Measurements from ENCODE around the gene FNDC3B.

FNDC3B gene

DNA sequence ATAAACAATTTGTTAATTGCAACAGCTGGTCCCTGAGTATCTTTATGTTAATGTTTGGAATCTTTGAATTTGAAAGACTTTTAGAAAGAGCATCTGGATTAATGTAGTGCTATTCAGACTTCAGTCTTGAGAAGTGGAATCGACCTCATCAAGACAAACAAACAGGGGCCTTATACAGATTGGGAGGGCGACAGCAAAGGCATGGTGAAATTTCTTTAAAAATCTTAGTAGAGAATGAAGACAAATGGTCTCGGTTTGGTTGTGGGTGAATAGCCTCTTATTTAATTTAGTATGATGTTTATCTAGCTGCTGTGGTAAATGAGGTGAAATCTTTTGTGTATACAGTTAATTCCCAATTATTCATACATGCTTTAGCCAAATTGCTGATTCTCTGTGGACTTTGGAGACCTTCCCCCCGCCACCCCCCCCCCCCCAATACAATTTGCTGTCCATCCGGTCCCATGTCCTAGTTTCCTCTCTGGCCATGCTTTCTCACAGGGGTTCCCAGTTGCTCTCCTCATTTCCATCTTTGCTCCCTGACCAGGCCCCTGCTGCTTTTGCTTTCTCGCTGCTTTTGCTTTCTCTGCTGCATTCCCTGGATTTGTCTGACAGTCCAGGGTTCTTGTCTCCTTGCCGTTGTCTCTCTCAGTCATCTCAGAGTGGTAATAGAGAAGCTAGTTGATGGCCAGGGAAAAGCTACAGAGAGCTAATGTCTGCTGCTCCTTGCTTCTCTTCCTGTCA is 135.3 kb downstream of the FNDC3B start:
- DNase-seq = no peak

DNA sequence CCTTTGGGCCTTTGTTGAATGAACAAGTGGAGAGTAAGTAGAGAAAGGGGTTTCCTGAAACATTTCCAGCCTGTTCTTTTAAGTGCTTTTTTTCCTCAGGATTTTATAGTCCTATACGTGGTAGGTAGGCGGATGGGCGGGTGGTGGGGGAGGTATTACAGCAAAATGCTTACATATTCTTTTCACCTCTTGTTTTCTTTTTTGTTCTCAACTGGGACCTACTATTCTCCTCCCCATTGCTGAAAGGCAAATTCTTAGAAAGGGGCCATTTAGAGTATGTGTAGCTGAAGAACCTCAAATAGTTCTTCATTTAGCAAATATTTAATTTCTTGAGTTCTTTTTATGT is 135.8 kb downstream of the FNDC3B start:
- DNase-seq = no peak

DNA sequence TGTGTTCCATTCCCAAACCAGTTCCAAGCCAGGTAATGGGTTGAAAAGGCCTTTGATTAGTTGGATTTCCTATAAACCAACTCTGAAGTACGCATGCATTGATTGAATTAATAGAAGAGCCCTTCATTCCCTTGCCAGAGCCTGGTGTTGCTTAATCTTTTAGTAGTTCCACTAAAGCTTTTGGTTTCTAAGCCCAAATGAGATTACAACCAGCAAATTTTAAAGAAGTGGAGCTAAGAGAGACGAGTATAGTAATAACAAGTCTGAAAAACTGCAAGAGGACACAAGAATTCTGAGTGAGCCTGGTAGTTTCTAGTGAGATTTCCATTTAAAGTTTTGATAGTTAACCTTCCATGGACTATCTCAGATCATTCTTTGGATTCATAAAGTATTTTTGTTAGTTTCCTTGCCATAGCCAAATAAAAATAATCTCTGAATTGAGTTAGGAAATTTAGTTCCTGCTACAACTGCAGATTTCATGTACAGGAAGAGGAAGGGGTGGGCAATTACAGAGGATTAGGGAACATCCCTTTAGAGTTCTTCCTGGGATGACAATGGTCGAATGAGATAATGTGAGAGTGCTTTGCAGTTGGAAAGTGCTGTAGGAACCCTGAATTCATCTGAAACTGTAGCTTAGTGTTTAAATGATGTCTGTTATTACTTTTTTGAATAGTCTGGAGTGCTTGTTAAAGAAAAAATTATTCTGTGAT is 136.8 kb downstream of the FNDC3B start:
- DNase-seq = no peak

DNA sequence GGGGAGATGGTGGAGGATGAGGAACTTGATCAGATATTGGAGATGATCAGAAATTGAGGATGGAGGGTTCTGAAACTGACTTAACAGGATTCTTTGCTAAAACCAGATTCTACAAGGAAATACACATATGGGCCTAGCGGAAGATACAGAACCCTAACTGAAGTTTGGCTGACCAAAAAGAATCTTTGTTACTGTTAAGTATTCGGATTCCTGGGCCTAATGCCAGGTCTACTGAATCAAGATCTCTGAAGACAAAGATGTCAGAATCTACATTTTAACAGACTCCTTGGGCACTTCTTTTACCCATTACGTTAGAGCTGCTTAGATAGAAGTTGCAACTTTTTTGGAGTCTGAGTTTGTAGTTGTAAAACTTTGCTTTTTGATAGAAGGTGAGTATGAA is 137.7 kb downstream of the FNDC3B start:
- no peak for DNase-seq

DNA sequence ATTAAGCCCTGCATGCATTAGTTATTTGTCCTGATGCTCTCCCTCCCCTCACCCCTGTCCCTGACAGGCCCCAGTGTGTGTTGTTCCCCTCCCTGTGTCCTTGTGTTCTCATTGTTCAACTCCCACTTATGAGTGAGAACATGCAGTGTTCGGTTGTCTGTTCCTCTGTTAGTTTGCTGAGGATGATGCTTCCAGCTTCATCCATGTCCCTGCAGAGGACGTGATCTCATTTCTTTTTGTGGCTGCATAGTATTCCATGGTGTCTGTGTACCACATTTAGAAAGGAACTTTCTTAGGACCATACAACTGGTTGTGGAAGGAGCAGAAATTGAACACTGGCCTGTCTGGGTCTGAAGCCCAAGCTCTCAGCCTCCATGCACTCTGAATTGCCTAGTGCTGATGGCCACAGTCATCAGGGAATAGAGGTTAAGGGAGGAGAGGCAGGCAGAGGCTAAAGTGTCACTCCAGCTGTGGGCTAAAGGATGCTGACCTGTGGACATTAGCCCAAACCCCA is 138.5 kb downstream of the FNDC3B start:
- DNase-seq = no peak

DNA sequence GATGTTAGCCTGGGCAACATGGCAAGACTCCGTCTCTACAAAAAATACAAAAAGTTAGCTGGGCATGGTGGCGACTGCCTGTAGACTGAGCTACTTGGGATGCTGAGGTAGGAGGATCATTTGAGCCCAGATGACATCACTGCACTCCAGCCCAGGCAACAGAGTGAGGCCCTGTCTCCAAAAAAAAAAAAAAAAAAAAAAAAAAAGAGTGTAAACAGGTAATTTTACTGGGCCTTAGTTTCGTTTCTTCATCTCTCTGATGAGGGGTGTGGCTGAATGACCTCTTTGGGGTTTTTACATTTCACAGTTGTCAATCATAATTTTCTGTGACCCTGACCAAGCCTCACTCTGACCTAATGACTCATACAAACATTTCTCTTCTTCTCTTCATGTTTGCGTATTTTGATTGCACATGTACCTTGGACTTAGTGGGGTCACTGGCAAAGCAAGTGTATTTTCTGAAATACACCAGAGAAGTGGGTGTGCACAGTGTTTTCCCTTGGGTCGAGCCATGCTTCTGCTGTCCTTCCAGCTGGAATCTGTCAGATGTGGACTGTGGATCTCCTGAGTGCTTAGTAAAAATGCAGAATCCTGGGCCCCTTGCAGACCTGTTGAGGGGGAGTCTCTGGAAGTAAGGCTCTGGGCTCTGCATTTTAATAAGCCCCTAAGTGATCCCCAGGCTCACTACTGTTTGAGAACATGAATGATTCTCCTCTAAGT is 140.5 kb downstream of the FNDC3B start:
- no peak for DNase-seq

DNA sequence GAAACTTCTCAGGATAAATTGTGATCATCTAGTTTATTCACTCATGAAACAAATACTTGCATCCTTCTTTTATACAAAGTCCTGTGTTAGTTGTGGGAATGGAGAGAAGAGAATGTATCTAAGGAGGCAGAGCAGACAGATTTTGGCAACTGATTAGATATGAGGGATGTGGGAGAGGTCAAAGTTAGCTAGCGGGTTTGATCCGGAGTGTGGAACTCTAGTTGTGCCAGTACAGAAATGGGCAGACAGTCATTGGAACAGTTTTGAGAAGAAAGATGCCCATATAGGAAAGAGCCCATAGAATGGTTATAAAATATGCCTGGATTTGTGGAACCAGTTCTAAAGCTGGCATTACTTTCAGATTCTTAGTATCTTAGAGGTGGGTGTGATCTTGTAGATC is 141.1 kb downstream of the FNDC3B start:
- no peak for DNase-seq

DNA sequence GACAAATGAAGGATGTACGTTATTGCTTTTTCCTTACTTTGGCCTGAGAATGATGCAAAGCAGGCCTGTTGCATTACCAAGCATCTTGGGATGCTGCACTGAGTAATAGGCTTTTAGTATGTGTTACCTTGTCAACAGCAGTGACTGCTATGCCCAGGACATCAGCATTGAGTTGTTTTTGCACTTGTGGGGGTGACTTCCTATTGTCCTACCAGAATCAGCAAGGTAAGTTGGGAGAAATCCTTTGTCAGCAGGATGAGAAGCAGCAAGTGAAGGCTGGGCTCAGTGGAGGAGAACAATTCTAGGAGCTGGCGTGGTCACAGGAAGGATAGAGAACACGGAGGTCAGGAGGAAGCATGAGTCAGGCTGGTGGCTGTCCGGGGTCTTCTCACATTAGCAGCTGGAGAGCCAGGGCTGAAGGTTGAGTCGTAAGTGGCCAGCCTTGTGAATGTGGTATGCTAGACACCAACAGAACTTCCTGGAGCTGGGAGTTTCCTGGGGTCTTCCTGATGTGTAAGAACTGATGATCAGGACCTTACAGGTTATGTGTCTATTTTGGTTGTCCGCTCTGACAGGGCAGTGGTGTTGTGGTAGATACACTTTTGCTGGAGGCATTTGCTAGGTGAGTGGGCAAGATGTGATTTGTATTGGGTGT is 142.7 kb downstream of the FNDC3B start:
- DNase-seq = no peak

DNA sequence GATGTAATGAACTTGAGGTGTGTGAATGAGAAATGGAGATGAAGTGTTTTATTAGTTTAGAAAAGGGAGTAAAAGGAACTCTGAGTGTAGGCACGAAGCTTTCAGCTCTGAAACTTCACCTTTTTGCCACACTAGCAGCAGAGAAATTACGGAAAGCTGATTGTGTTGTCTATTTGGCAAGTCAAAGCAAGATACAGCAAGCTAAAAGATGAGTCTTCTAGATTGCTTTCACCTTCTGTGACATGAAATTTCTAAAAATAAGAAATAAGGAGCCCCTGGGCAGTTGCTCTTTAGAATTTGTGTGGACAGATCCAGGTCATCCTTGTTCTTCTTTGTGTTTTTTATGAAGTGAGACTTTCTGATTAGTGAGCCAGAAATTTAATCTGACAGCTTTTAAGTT is 143.4 kb downstream of the FNDC3B start:
- no peak for DNase-seq

DNA sequence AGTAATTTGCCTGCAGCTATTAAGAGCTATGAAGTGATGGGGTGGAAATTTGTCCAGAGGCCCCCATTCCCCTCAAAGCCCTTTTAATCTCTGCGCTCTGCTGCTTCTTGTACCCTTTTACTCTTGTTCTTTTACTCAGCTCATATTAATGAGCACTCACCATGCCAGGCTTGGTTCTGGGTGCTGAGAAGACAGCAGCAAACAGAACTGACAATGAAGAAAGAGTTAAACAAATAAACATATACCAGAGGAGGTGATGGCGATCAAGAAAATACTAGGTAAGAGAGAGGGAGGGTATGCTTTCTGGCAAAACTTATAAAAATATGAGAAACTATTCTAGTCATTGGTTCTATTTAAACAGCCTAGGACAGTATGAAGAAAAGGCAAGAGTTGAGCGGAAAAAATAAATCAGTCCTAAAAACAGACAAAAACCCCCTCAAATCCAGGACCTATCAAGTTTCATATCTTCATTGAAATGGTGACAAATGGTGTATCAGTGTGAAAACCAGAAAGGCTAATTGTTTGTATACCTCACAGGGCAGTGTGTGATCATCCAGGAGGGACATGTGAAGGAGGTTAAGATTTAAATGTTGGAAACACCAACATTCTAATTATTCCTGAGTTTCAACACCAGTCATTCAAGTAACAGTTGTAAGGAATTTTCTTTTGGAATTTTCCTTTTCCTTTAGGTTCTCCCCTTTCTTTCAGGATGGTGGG is 144.9 kb downstream of the FNDC3B start:
- DNase-seq = no peak

DNA sequence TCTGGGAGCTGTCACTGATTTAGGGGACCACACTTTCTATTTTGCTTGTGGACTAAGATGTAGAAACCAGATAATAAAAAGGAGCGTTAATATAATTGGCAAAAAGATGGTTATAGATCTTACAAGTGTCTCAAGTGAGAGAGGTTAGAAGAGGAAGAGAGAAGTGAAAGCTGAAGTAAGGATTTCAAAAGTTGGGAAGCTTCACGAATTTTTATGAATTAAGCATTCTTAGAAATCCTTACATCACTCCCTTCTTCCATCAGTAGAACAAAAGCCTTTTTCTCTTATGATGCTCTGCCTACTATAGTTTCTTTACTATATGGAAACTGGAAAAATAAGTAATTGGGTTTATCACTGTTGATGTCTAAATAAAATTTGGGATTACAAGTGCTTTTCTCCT is 146.5 kb downstream of the FNDC3B start:
- DNase-seq = no peak

DNA sequence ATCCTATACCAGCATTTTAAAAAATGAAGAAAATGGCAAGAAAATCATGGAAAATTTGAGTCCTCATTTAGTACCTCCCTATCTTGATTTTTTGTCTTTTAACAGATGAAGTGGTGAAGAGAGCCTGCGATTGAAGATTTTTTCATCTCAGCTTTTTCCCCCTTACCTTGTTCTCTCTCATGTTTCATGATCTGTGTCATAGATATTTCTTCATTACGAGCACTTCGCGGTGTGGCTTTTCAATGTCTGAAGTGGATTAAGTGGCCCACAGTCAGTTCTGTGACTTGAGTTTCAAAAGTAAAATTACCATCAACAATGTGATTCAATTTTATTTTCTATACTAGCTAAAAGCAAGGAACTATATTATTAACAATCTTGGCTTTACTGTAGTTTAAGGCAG is 147.2 kb downstream of the FNDC3B start:
- DNase-seq = no peak

DNA sequence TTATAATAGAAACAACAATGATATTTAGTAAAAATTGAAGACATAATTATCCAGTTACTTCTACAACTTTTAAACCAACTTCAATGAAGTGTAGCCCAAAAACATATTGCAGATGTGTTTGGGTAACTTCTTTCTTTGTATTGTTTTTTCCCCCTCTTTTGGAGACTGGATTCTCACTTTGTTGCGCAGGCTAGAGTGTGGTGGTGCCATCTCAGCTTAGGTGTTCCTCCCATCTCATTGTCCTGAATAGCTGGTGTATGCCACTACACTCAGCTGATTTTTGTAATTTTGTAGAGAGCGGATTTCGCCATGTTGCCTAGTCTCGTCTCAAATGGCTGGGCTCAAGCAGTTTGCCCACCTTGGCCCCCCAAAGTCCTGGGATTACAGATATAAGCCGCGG is 148.1 kb downstream of the FNDC3B start:
- DNase-seq = no peak

DNA sequence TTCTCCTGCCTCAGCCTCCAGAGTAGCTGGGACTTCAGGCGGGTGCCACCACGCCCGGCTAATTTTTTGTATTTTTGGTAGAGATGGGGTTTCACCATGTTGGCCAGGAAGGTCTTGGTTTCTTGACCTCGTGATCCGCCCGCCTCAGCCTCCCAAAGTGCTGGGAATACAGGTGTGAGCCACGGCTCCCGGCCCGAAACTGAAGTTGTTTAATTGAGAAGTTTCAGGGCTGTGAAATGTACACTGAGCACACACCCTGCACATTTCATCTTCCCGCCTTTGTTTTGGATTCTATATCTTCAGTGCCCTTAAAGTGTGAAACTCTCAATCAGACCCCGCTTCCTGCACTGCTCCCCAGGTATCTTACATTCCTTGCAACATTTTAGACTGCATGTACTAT is 149.1 kb downstream of the FNDC3B start:
- no peak for DNase-seq

DNA sequence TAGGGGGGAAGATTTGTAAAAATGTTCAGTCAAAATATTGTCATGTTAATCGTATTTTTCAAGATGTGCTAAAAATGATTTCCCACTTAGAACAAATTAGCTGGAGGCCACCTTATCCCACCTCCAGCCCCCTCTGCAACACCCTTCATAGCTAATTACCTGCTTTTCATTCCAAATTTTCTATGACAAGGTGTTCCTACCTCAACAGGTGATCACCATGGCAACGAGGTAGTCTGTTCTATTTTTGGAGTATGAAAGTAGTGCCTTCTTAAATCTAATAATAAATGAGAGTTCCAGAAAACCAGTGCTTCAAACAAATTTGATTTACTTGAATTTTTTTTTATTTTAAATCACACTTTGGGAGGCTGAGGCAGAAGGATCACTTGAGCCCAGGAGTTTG is 149.8 kb downstream of the FNDC3B start:
- no peak for DNase-seq

DNA sequence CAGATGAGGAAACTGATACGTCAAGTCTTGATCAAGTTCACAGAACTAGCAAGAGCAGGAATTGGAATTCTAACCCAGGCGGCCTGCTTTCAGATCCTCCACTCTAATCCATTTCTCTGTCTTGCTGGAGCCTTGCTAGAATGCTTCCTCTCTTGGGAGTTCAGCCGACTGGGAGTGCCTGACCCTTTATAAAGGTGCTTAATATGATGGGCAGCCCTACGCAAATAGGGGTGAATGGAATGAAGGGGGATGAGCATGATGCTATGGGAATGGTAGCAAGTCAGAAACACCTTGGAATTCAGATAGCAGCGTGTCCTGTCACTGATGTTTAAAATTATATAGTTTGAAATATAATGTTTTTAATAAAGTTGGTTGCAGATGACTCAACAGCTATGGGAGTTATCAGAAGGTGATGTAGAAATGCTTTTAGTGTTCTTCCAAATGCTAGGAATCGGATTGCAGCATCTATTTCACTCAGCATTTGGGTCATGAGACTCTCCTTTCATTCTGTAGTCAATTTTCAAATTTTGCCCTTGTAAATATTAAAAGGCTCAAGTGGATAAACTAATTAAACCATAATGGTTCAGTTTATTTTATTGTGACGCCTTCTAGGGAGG is 150.7 kb downstream of the FNDC3B start:
- DNase-seq = no peak

DNA sequence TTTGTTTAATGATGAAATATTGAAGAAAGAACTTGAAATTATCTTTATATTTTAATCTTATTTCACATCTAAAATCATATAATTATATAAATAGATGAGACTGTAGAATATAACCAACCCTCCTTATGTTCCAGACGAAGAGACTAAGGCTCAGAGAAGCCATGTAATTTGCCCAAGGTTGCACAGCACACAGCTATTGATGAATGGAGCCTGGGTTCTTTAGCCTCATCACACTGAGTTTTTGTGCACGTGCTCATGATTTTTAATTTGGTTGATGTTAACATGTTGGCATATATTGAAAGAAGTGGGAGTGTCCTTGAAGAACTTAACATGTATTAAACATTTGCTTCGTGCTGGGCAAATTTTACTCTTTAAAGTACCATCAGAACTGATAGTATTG is 151.6 kb downstream of the FNDC3B start:
- DNase-seq = no peak

DNA sequence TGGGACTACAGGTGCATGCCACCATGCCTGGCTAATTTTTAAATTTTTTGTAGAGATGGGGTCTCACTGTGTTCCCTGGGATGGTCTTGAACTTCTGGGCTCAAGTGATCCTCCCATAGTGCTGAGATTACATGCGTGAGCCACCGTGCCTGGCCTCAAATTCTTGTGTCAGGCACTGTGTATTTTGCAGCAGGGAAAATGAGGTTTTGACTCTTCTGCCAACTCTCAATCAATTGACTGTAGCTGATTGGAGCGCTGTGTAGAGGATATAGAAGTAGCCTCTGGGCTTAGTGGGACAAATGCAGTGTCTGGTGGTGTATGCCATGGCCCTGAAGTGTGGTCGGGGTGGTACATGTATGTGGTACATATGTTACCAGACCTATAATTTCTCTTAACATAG is 152.3 kb downstream of the FNDC3B start:
- no peak for DNase-seq

DNA sequence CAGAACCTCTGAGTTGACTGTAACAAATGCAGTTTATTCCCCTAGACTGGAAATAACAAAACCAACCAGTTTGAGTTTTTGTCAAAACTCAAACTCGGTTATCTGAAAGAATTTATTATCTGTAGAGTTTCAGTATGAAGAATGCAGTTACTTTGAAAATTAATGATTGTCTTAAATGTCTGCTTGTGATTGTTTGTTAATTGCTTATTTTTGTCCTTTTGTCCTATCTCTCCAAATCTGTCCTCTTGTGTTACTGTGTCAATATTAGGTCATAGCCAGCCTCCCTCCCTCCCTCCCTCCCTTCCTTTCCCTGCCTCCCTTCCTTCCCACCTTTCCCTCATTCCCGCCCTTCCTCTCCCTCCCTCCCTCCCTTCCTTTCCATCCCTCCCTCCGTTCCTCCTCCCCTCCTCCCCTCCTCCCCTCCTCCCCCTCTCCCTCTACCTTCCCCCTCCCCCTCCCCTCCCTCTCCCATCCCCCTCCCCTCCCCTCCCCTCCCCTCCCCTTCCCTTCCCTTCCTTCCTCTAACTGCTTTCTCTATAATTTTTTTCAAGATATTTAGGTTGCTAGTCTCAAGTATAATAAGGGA is 153.5 kb downstream of the FNDC3B start:
- DNase-seq = no peak

DNA sequence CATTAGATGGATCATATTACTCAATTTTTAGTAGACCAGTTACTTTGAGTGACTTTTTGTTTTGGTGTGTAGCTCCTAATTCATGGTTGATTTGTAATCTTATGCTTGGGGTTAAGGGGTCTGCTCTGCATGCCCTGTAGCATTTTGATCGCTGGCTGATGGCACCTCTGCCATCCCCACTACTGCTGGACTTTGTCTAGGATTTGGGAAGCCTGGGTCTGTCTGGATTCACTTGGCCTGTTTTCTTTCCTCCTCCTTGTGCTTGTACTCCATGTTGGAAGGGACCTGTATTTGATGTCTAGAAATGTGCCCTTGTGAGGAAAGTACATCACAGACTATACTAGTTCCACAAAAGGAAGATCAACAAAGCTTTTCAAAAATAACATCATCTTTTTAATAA is 154.1 kb downstream of the FNDC3B start:
- DNase-seq = no peak

DNA sequence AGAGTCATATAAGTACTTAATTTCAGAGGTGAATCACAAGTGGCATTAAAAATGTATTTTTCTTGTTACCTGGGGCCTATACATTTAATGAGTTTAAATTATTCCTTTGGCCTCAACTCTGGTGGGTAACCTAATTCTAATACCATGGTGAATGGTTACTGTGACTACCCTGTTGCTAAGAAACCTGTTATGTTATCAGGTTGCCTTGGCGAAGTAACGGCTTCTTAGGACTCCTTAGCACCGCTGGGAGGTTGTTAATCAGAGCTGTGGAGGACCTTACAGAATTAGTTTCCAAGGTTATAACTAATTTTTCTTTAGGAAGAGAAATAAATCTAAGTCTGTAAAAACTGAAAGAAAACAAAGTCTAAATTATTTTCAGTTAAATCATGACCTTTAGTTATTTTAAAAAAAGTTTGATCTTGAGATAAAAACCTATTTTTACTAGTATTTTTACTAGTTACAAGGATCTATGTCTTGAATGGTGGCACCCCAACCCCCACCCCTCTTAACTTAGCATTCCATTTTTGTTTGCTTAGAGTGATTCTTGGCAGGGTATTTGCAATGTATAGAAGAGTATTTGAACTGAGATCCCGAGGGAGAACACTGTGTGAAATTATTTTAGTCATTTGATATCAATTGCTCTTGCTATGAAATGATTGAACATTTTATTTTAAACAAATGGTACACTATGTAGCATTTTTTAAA is 155.5 kb downstream of the FNDC3B start:
- no peak for DNase-seq
